NCI-H1436 (cell line): ENCODE data around the gene PCDHGA1.
"Not testable (repeated sequence)": the region's sequence is repeated elsewhere in the genome, so short reads cannot be mapped to it uniquely, and the experiment has no call there.

ENCODE experiments used
- DNase-seq: peaks from one replicate; lab custom pipeline; 2025; lab: John Stamatoyannopoulos, UW

Gene PCDHGA1

DNA sequence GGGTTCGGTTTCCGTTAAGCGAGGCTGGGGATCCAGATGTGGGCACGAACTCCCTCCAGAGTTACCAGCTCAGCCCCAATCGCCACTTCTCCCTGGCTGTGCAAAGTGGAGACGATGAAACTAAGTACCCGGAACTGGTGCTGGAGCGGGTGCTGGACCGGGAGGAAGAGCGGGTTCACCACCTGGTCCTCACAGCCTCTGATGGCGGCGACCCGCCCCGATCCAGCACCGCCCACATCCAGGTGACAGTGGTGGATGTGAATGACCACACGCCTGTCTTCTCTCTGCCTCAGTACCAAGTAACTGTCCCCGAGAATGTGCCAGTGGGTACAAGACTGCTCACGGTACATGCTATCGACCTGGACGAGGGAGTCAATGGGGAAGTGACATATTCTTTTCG lies 53.0 kb downstream of the PCDHGA1 start:
- no peak for DNase-seq

DNA sequence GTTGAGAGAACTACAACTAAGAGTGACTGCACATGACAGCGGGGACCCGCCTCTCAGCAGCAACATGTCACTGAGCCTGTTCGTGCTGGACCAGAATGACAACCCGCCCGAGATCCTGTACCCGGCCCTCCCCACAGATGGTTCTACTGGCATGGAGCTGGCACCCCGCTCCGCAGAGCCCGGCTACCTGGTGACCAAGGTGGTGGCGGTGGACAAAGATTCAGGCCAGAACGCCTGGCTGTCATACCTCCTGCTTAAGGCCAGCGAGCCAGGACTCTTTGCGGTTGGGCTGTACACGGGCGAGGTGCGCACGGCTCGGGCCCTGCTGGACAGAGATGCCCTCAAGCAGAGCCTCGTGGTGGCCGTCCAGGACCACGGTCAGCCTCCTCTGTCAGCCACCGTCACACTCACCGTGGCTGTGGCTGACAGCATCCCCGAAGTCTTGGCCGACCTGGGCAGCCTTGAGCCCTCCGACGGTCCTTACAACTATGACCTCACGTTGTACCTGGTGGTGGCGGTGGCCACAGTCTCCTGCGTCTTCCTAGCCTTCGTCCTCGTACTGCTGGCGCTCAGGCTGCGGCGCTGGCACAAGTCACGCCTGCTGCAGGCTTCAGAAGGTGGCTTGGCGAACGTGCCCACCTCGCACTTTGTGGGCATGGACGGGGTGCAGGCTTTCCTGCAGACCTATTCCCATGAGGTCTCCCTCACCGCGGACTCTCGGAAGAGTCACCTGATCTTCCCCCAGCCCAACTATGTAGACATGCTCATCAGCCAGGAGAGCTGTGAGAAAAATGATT lies 54.4 kb downstream of the PCDHGA1 start:
- no peak for DNase-seq

DNA sequence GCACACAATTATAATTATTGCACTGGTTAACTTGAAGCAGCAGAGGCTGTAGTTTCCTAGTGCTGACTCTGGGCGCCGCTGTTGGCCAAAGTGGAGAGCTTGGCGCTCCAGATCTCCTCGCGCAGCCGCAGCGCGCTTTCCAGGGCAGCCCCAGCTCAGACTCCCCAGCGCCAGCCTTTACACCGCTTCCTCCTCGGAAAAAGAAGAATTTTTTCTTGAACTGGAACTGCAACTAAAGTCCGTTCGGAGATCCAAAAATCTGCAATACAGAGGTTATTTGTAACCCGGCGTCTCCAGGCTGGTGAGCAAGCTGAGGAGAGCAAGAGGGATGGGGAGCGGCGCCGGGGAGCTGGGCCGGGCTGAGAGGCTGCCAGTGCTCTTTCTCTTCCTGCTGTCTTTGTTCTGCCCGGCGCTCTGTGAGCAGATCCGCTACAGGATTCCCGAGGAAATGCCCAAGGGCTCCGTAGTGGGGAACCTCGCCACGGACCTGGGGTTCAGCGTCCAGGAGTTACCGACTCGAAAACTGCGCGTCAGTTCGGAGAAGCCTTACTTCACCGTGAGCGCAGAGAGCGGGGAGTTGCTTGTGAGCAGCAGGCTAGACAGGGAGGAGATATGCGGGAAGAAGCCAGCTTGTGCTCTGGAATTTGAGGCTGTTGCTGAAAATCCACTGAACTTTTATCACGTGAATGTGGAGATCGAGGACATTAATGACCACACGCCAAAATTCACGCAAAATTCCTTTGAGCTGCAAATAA lies 57.4 kb downstream of the PCDHGA1 start, which contains the start of gene PCDHGB4:
PCDHGB4 (plus strand) TSS at position 142 of the 755 bp plus-strand sequence; CDS start at position 329, 187 bp downstream.
- DNase-seq = not testable (repeated sequence)

DNA sequence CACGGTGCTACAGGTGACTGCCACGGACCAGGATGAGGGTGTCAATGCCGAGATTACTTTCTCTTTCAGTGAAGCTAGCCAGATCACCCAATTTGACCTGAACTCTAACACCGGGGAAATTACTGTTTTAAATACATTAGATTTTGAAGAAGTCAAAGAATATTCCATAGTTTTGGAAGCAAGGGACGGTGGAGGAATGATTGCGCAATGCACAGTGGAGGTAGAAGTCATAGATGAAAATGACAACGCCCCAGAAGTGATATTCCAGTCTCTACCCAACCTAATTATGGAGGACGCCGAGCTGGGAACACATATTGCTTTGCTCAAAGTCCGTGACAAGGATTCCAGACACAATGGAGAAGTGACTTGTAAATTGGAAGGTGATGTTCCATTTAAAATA lies 58.3 kb downstream of the PCDHGA1 start:
- DNase-seq = no peak

DNA sequence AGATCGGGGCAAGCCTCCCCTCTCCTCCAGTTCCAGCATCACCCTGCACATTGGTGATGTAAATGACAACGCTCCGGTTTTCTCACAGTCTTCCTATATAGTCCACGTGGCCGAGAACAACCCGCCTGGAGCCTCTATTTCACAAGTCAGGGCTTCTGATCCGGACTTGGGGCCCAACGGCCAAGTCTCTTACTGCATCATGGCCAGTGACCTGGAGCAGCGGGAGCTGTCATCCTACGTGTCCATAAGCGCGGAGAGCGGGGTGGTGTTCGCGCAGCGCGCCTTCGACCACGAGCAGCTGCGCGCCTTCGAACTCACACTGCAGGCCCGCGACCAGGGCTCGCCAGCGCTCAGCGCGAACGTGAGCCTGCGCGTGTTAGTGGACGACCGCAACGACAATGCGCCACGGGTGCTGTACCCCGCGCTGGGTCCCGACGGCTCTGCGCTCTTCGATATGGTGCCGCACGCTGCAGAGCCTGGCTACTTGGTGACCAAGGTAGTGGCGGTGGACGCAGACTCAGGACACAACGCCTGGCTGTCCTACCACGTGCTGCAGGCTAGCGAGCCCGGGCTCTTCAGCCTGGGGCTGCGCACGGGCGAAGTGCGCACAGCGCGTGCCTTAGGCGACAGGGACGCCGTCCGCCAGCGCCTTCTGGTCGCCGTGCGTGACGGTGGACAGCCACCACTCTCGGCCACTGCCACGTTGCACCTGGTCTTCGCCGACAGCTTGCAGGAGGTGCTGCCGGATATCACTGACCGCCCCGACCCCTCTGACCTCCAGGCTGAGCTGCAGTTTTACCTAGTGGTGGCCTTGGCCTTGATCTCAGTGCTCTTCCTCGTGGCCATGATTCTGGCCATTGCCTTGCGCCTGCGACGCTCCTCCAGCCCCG lies 59.1 kb downstream of the PCDHGA1 start:
- DNase-seq = no peak

DNA sequence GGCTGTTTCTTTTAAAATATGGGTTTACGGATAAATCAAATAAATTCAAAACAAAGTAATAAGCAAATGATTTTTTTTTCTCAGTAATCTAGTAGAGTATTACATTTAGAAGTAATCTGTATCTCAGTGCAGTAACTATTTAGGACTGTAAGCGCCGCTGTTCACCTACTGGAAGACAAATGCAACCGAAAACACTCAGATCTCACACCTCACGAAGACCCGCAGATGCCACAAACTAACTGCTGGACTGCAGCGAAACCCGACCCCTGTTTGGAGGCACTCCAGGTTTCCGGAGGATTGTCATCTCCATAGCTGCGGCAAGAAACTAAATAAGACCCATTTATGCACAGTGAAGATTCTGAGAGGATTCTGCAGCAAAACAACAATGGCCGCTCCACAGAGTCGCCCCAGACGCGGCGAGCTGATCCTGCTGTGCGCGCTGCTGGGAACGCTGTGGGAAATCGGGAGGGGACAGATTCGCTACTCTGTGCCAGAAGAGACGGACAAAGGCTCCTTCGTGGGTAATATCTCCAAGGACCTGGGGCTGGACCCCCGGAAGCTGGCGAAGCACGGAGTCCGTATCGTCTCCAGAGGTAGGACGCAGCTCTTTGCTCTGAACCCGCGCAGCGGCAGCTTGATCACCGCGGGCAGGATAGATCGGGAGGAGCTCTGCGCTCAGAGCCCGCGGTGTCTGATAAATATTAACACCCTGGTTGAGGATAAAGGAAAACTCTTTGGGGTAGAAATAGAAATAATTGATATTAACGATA lies 62.3 kb downstream of the PCDHGA1 start, which contains the start of gene PCDHGA8:
PCDHGA8 (plus strand) TSS at position 205 of the 770 bp plus-strand sequence; CDS start at position 386, 181 bp downstream.
- DNase-seq = no peak

DNA sequence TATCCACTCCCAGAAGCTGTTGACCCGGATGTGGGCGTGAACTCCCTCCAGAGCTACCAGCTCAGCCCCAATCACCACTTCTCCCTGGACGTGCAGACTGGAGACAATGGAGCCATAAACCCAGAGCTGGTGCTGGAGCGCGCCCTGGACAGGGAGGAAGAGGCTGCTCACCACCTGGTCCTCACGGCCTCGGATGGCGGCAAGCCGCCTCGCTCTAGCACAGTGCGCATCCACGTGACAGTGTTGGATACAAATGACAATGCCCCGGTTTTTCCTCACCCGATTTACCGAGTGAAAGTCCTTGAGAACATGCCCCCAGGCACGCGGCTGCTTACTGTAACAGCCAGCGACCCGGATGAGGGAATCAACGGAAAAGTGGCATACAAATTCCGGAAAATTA lies 63.0 kb downstream of the PCDHGA1 start:
- DNase-seq = no peak

DNA sequence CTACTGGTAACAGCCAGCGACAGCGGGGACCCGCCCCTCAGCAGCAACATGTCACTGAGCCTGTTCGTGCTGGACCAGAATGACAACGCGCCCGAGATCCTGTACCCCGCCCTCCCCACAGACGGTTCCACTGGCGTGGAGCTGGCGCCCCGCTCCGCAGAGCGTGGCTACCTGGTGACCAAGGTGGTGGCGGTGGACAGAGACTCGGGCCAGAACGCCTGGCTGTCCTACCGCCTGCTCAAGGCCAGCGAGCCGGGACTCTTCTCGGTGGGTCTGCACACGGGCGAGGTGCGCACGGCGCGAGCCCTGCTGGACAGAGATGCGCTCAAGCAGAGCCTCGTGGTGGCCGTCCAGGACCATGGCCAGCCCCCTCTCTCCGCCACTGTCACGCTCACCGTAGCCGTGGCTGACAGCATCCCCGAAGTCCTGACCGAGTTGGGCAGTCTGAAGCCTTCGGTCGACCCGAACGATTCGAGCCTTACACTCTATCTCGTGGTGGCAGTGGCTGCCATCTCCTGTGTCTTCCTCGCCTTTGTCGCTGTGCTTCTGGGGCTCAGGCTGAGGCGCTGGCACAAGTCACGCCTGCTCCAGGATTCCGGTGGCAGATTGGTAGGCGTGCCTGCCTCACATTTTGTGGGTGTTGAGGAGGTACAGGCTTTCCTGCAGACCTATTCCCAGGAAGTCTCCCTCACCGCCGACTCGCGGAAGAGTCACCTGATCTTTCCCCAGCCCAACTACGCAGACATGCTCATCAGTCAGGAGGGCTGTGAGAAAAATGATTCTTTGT lies 64.3 kb downstream of the PCDHGA1 start:
- not testable (repeated sequence) for DNase-seq

DNA sequence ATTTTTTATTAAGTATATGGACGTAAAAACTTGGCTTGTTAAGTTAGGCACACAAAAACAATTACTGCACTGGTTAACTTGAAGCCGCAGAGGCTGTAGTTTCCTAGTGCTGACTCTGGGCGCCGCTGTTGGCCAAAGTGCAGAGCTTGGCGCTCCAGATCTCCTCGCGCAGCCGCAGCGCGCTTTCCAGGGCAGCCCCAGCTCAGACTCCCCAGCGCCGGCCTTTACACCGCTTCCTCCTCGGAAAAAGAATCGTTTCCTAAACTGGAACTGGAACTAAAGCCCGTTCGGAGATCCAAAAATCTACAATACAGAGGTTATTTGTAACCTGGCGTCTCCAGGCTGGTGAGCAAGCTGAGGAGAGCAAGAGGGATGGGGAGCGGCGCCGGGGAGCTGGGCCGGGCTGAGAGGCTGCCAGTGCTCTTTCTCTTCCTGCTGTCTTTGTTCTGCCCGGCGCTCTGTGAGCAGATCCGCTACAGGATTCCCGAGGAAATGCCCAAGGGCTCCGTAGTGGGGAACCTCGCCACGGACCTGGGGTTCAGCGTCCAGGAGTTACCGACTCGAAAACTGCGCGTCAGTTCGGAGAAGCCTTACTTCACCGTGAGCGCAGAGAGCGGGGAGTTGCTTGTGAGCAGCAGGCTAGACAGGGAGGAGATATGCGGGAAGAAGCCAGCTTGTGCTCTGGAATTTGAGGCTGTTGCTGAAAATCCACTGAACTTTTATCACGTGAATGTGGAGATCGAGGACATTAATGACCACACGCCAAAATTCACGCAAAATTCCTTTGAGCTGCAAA lies 67.6 kb downstream of the PCDHGA1 start, which contains the start of gene PCDHGB5:
PCDHGB5 (plus strand) TSS at position 192 of the 796 bp plus-strand sequence; CDS start at position 373, 181 bp downstream.
- not testable (repeated sequence) for DNase-seq

DNA sequence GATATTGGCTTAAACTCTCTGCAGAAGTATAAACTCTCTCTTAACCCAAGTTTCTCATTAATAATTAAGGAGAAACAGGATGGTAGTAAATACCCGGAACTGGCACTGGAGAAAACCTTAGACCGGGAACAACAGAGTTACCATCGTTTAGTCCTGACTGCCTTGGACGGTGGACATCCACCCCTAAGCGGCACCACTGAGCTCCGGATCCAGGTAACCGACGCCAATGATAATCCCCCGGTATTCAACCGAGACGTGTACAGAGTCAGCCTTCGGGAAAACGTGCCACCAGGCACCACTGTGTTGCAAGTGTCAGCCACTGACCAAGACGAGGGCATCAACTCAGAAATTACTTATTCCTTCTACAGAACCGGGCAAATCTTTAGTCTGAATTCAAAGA lies 68.3 kb downstream of the PCDHGA1 start:
- no peak for DNase-seq

DNA sequence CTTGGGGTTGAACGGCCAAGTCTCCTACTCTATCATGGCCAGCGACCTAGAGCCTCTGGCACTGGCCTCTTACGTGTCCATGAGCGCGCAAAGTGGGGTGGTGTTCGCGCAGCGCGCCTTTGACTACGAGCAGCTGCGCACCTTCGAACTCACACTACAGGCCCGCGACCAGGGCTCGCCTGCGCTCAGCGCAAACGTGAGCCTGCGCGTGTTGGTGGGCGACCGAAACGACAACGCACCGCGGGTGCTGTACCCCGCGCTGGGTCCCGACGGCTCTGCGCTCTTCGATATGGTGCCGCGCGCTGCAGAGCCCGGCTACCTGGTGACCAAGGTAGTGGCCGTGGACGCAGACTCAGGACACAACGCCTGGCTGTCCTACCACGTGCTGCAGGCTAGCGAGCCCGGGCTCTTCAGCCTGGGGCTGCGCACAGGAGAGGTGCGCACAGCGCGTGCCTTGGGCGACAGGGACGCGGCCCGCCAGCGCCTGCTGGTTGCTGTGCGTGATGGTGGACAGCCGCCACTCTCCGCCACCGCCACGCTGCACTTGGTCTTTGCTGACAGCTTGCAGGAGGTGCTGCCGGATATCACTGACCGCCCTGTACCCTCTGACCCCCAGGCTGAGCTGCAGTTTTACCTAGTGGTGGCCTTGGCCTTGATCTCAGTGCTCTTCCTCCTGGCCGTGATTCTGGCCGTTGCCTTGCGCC lies 69.4 kb downstream of the PCDHGA1 start:
- DNase-seq = no peak

DNA sequence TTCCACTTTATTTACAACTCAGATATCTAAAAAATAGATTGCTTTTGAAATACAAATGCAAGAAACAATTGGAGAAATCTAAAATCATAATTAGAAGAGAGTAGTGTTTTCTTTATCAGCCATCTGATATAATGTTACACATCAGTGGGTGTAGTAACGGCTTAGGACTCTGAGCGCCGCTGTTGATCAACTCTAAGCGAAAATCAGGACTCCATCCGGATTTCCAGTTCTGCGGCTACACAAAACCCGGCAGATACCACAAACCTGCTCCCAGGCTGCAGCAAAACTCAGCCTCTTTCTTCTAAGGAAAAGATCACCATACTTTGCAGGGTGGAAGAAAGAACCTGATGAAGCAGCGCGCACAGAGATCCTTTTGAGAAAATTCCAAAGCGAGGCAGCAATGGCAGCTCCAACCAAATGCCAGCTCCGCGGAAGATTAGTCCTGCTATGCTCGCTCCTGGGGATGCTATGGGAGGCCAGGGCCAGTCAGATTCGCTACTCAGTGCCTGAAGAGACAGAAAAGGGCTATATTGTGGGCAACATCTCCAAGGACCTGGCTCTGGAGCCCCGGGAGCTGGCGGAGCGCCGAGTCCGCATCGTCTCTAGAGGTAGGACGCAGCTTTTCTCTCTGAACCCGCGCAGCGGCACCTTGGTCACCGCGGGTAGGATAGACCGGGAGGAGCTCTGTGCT lies 72.4 kb downstream of the PCDHGA1 start, which contains the start of gene PCDHGA9:
PCDHGA9 (plus strand) TSS at position 226 of the 691 bp plus-strand sequence; CDS start at position 401, 175 bp downstream.
- no peak for DNase-seq

DNA sequence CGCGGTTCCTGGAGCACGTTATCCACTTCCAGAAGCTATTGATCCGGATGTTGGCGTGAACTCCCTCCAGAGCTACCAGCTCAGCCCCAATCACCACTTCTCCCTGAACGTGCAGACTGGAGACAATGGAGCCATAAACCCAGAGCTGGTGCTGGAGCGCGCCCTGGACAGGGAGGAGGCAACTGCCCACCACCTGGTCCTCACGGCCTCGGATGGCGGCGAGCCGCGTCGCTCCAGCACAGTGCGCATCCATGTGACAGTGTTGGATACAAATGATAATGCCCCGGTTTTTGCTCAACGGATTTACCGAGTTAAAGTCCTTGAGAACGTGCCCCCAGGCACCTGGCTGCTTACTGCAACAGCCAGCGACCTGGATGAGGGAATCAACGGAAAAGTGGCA lies 73.1 kb downstream of the PCDHGA1 start:
- DNase-seq = no peak

DNA sequence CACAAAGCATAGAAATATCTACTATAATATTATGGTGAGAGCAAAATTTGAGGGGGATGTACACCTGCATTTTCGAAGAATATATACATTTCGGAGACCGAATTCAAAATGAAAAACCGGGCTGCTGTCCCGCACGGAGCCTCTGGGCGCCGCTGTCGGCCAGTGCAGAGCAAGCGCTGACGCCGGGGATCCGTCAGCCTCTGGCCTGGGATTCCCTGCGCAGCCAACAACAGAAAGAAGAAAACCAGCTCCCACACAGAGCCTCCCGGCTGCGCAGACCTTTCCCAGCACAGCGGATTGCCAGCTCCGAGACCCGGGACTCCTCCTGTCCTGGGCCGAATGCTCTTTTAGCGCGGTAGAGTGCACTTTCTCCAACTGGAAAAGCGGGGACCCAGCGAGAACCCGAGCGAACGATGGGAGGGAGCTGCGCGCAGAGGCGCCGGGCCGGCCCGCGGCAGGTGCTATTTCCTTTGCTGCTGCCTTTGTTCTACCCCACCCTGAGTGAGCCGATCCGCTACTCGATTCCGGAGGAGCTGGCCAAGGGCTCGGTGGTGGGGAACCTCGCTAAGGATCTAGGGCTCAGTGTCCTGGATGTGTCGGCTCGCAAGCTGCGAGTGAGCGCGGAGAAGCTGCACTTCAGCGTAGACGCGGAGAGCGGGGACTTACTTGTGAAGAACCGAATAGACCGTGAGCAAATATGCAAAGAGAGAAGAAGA lies 77.6 kb downstream of the PCDHGA1 start, which contains the start of gene PCDHGB6:
PCDHGB6 (plus strand) TSS at position 232 of the 716 bp plus-strand sequence; CDS start at position 414, 182 bp downstream.
- DNase-seq = not testable (repeated sequence)

DNA sequence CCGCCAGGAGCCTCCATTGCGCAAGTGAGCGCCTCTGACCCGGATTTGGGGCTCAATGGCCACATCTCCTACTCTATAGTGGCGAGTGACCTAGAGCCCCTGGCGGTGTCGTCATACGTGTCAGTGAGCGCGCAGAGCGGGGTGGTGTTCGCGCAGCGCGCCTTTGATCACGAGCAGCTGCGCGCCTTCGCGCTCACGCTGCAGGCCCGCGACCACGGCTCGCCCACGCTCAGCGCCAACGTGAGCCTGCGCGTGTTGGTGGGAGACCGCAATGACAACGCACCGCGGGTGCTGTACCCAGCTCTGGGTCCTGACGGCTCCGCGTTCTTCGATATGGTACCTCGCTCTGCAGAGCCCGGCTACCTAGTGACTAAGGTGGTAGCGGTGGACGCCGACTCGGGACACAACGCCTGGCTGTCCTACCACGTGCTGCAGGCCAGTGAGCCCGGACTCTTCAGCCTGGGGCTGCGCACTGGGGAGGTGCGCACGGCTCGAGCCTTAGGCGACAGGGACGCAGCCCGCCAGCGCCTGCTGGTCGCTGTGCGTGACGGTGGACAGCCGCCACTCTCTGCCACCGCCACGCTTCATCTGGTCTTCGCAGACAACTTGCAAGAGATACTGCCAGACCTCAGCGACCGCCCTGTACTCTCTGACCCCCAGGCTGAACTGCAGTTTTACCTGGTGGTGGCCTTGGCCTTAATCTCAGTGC lies 79.4 kb downstream of the PCDHGA1 start:
- DNase-seq = no peak

DNA sequence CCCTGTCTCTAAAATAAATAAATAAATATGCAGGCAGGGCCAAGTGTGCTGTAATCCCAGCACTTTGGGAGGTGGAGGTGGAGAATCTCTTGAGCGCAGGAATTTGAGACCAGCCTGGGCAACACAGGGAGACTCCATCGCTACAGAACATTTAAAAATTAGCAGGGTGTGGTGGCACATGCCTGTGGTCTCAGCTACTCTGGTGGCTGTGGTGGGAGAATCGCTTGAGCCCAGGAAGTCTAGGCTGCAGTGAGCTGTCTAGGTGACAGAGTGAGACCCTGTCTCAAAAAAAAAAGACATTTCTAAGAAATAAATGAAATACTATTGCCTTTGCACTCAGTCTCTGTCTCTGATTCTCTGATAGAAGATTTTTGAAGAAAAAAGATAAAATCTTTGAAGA lies 81.3 kb downstream of the PCDHGA1 start:
- no peak for DNase-seq
